Measurements from ENCODE around the gene CEACAM8. TPM values are rescaled to one million over a fixed set of nuclear protein-coding genes. Genes with fewer than 3 reads are reported as not detected.

CEACAM8 gene
- total RNA-seq, 1 experiment from 2014 or later: not detected

GRCh38 chr19:42584466-42584865, 10.3 kb downstream of the CEACAM8 start:
- intact Hi-C loops (cut with micrococcal nuclease): no loop called here
- peaks cover 25% of the 10 kb centered on the region for H3K27me3 ChIP-seq (ENCODE audit: insufficient read depth, low read length)
- no peaks in the 10 kb centered on the region for H3K9me2 ChIP-seq (ENCODE audit: insufficient read depth)
- ChIA-PET RAD21 (ENCODE audit: low non-redundant PET in 1 of 2, low total read pairs in 2 of 2, uncharacterized antibody in 2 of 2, unreplicated experiment in 2 of 2) (no interaction called here), POLR2A (no interaction called here), CTCF (no interaction called here)
- no peaks in the 10 kb centered on the region for H3K4me1 ChIP-seq (ENCODE audit: control insufficient read depth in 1 of 2, insufficient read depth in 2 of 2, low read length in 2 of 2)
- no peak overlapping the region for H3K27ac ChIP-seq (ENCODE audit: low read depth, low read length)
- no peak overlapping the region for H3K4me2 ChIP-seq (ENCODE audit: low read length)
- no peaks in the 10 kb centered on the region for H3K36me3 ChIP-seq (ENCODE audit: control insufficient read depth in 1 of 2, insufficient read depth in 2 of 2, low read length in 2 of 2)
- H3K79me2 ChIP-seq (ENCODE audit: insufficient read depth, low read length): no peaks in the 10 kb centered on the region
- TF ChIP-seq RAD21 (IDR thresholded peaks at IDR 0.05; ENCODE audit: low read depth): no peak
- no peak for TF ChIP-seq ZNF274 (IDR thresholded peaks at IDR 0.05; ENCODE audit: low read depth, low read length)
- TF ChIP-seq ZFX (IDR thresholded peaks at IDR 0.05): no peak
- TF ChIP-seq YY1 (IDR thresholded peaks at IDR 0.05; ENCODE audit: extremely low read depth, insufficient replicate concordance, low read depth, low read length): no peak
- TF ChIP-seq ATF3 (IDR thresholded peaks at IDR 0.05): no peak
- no peak for TF ChIP-seq ELF1 (IDR thresholded peaks at IDR 0.05; ENCODE audit: borderline replicate concordance, low read depth)
- TF ChIP-seq REST (IDR thresholded peaks at IDR 0.05; ENCODE audit: low read depth): no peak
- TF ChIP-seq CTCF (IDR thresholded peaks at IDR 0.05 in 2 of 3, conservative IDR thresholded peaks at IDR 0.05 in 1 of 3; ENCODE audit: borderline replicate concordance in 1 of 3, insufficient read depth in 1 of 3, low read depth in 2 of 3, low read length in 2 of 3): no peak
- no peak for TF ChIP-seq ZBTB33 (IDR thresholded peaks at IDR 0.05; ENCODE audit: extremely low read depth, insufficient replicate concordance, low read length)
- TF ChIP-seq FOSL1 (IDR thresholded peaks at IDR 0.05; ENCODE audit: low read depth): no peak
- TF ChIP-seq EZH2 (IDR thresholded peaks at IDR 0.05): no peak
- DNase-seq (ENCODE audit: low read depth, low spot score) (no peak), ATAC-seq (no peak)
- H4K20me1 ChIP-seq (ENCODE audit: insufficient read depth): no peaks in the 10 kb centered on the region
- H3K4me3 ChIP-seq (replicated peaks in 1 of 2; ENCODE audit: low read depth in 1 of 2, low read length in 2 of 2): no peak overlapping the region
- no TSS peak for BruUV-seq (replicated peaks)
- no peak overlapping the region for H2AFZ ChIP-seq (ENCODE audit: low read depth, low read length, poor library complexity, severe bottlenecking)
- H3K9me3 ChIP-seq (ENCODE audit: control insufficient read depth in 1 of 2, insufficient read depth in 1 of 2, low read depth in 1 of 2, low read length in 2 of 2): no peaks in the 10 kb centered on the region
- H3K9ac ChIP-seq (ENCODE audit: low read length): no peak overlapping the region

All from HCT116 (cell line).